ENCODE results near the gene PNMA8A. TPM values are rescaled to one million over a fixed set of nuclear protein-coding genes. Genes with fewer than 3 reads are reported as not detected.

The PNMA8A gene
- total and polyA plus RNA-seq, 7 donors = 0.11 to 3.8 (median 0.93) TPM

GRCh38 chr19:46452186-46452585 lies 19.2 kb downstream of the PNMA8A start:
- no peak for DNase-seq
- peaks cover 4% of the 10 kb centered on the region for H3K4me1 ChIP-seq
- no peak overlapping the region for H3K4me3 ChIP-seq
- WGBS, 3 donors = 45 to 52% (median 47%) methylated on average over 4 of the region's 4 CpGs
- no peaks in the 10 kb centered on the region for H3K9me3 ChIP-seq
- H3K36me3 ChIP-seq (ENCODE audit: insufficient read depth in 1 of 2, low read depth in 1 of 2) = no peaks in the 10 kb centered on the region
- TF ChIP-seq, protein P1, sequence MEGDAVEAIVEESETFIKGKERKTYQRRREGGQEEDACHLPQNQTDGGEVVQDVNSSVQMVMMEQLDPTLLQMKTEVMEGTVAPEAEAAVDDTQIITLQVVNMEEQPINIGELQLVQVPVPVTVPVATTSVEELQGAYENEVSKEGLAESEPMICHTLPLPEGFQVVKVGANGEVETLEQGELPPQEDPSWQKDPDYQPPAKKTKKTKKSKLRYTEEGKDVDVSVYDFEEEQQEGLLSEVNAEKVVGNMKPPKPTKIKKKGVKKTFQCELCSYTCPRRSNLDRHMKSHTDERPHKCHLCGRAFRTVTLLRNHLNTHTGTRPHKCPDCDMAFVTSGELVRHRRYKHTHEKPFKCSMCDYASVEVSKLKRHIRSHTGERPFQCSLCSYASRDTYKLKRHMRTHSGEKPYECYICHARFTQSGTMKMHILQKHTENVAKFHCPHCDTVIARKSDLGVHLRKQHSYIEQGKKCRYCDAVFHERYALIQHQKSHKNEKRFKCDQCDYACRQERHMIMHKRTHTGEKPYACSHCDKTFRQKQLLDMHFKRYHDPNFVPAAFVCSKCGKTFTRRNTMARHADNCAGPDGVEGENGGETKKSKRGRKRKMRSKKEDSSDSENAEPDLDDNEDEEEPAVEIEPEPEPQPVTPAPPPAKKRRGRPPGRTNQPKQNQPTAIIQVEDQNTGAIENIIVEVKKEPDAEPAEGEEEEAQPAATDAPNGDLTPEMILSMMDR (IDR thresholded peaks at IDR 0.05) = no peak
- intact Hi-C loops (cut with DNase I) = no loop called here
- no peaks in the 10 kb centered on the region for H3K27me3 ChIP-seq (ENCODE audit: insufficient read depth in 3 of 3, low read length in 2 of 3)
- H3K27ac ChIP-seq = no peak overlapping the region
- no peak for ATAC-seq

GRCh38 chr19:46451352-46451751 lies 20.0 kb downstream of the PNMA8A start:
- H3K4me3 ChIP-seq = no peak overlapping the region
- WGBS, 3 donors = 18 to 28% (median 19%) methylated on average over 6 of the region's 6 CpGs
- no peaks in the 10 kb centered on the region for H3K27me3 ChIP-seq (ENCODE audit: insufficient read depth in 3 of 3, low read length in 2 of 3)
- intact Hi-C loops (cut with DNase I) = no loop called here
- no peak for DNase-seq
- no peaks in the 10 kb centered on the region for H3K36me3 ChIP-seq (ENCODE audit: insufficient read depth in 1 of 2, low read depth in 1 of 2)
- peak overlapping the region; percentile 56 for H3K27ac ChIP-seq
- TF ChIP-seq, protein P1 (IDR thresholded peaks at IDR 0.05) = no peak
- peaks cover 4% of the 10 kb centered on the region for H3K4me1 ChIP-seq
- ATAC-seq = peak; percentile 72 to 94 (median 86)
- no peaks in the 10 kb centered on the region for H3K9me3 ChIP-seq

DNA sequence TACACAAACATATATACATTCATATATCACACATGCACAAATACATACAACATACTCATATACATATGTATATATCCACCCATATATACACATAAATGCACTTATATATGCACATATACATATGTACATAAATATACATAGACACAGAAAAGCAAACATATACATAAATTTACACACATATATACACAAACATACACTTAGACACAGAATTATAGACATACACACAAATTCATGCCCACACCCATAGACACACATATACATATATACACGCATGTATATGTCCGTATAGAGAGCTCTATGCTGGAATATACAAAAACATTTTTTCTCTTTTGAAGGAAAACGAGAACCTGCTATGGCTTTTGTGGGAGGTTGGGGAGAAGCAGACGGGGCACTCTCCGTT lies 20.6 kb downstream of the PNMA8A start:
- H3K9me3 ChIP-seq = no peaks in the 10 kb centered on the region
- no peaks in the 10 kb centered on the region for H3K27me3 ChIP-seq (ENCODE audit: insufficient read depth in 3 of 3, low read length in 2 of 3)
- intact Hi-C loops (cut with DNase I) = no loop called here
- no peaks in the 10 kb centered on the region for H3K36me3 ChIP-seq (ENCODE audit: insufficient read depth in 1 of 2, low read depth in 1 of 2)
- H3K27ac ChIP-seq = peak overlapping the region; percentile 56
- no peak for ATAC-seq
- TF ChIP-seq, protein P1 (IDR thresholded peaks at IDR 0.05) = no peak
- H3K4me1 ChIP-seq = peaks cover 4% of the 10 kb centered on the region
- no peak for DNase-seq
- 44 to 50% (median 45%) methylated on average over 5 of the region's 5 CpGs for WGBS, 3 donors
- no peak overlapping the region for H3K4me3 ChIP-seq

DNA sequence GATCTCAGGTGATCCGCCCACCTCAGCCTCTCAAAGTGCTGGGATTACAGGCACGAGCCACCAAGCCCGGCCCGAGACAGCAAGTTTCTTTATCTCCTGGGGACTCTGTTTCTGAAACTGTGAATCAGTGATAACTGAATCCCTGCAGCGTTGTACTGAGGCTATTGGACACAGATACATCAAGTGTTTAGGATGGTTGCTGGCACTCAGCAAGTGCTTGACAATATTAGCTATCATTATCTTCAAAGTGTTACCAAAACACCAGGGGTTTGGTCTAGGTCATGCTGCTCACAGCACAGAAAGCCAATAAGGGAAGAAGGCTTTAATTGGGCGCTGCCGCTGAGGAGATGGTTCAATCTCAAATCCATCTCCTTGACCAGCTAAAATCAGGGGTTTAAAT lies 22.1 kb downstream of the PNMA8A start:
- Histone ChIP-seq H3K36me3 (ENCODE audit: insufficient read depth in 1 of 2, low read depth in 1 of 2) (no peaks in the 10 kb centered on the region), H3K4me3 (no peak overlapping the region), H3K27ac (no peak overlapping the region), H3K27me3 (ENCODE audit: insufficient read depth in 3 of 3, low read length in 2 of 3) (no peaks in the 10 kb centered on the region), H3K4me1 (peaks cover 4% of the 10 kb centered on the region), H3K9me3 (no peaks in the 10 kb centered on the region)
- TF ChIP-seq, protein P1 (IDR thresholded peaks at IDR 0.05) = no peak
- ATAC-seq = no peak
- no peak for DNase-seq
- 62 to 71% (median 63%) methylated on average over 7 of the region's 7 CpGs for WGBS, 3 donors
- intact Hi-C loops (cut with DNase I) = no loop called here

DNA sequence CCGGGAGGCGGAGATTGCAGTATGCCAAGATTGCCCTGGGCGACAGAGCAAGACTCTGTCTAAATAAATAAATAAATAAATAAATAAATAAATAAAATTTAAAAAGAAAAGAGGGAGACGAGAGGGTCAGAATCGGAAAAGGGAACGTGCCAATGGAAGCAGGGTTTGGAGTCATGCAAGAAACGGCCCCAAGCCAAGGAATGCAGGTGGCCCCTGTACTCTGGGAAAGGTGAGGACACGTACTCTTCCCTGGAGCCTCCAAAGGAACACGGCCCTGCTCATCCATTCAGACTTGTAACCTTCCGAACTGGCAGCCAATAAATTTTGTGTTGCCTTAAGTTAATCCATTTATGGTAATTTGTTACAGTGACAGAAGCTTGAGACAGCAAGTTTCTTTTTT lies 22.8 kb downstream of the PNMA8A start:
- intact Hi-C loops (cut with DNase I) = no loop called here
- H3K4me1 ChIP-seq = peaks cover 4% of the 10 kb centered on the region
- no peak for DNase-seq
- no peaks in the 10 kb centered on the region for H3K36me3 ChIP-seq (ENCODE audit: insufficient read depth in 1 of 2, low read depth in 1 of 2)
- H3K9me3 ChIP-seq = no peaks in the 10 kb centered on the region
- no peaks in the 10 kb centered on the region for H3K27me3 ChIP-seq (ENCODE audit: insufficient read depth in 3 of 3, low read length in 2 of 3)
- H3K4me3 ChIP-seq = no peak overlapping the region
- no peak for ATAC-seq
- 78 to 94% (median 83%) methylated on average over 10 of the region's 10 CpGs for WGBS, 3 donors
- no peak overlapping the region for H3K27ac ChIP-seq
- TF ChIP-seq, protein P1 (IDR thresholded peaks at IDR 0.05) = no peak
